ENCODE data around the gene PPIH. TPM values are rescaled to one million over a fixed set of nuclear protein-coding genes. Genes with fewer than 3 reads are reported as not detected.
"Not testable (repeated sequence)": the region's sequence is repeated elsewhere in the genome, so short reads cannot be mapped to it uniquely, and the experiment has no call there.

Gene PPIH
- polyA plus RNA-seq, 4 donors: 24.9 to 79.1 (median 42.0) TPM

DNA sequence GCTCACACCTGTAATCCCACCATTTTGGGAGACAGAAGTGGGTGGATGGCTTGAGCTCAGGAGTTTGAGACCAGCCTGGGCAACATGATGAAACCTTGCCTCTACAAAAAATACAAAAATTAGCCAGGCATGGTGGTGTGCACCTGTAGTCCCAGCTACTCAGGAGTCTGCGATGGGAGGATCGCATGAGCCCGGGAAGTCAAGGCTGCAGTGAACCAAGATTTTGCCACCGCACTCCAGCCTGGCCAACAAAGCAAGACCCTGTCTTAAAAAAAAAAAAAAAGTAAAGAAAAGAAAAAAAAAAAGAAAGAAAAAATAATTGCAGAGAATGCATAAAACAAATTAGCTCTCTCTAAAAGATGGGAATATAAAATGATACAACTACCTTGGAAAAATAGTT lies 67.6 kb downstream of the PPIH start:
- H3K27me3 ChIP-seq (ENCODE audit: control insufficient read depth in 3 of 3, insufficient read depth in 3 of 3, low read length in 3 of 3); H3K9me3 ChIP-seq (ENCODE audit: control insufficient read depth in 2 of 2, insufficient read depth in 1 of 2, low read depth in 1 of 2, low read length in 1 of 2); H3K36me3 ChIP-seq (ENCODE audit: control insufficient read depth in 3 of 3, insufficient read depth in 2 of 3, low read depth in 1 of 3, low read length in 3 of 3); H3K4me3 ChIP-seq (ENCODE audit: low read depth in 1 of 3, low read length in 3 of 3); H3K4me1 ChIP-seq (ENCODE audit: control insufficient read depth in 3 of 3, insufficient read depth in 2 of 3, low read depth in 1 of 3, low read length in 2 of 3); FAIRE-seq; H3K27ac ChIP-seq (ENCODE audit: low read depth in 1 of 3, low read length in 2 of 3); DNase-seq: not testable (repeated sequence)
- 95 to 99% (median 98%) methylated on average over 4 of the region's 4 CpGs for WGBS, 3 donors

Other genes with a start within 250 kb of the PPIH start
- gene ZMYND12, start 202.4 kb upstream of the PPIH start, polyA plus RNA-seq: 1 to 10 TPM in 2 of 4 donors, under 1 TPM in 1, not detected in 1; 0.89 to 1.7 (median 1.1) TPM
- gene PPCS, start 201.9 kb upstream of the PPIH start, polyA plus RNA-seq: 100 to 1,000 TPM in 3 of 4 donors, 10 to 100 TPM in 1; 85.0 to 175 (median 123) TPM
- 1 to 10 TPM in 1 of 4 donors, under 1 TPM in 3; 0.67 to 4.4 (median 0.84) TPM for gene CCDC30, start 195.1 kb upstream of the PPIH start, polyA plus RNA-seq
- 100 to 1,000 TPM; 509 to 779 (median 590) TPM for gene YBX1, start 24.0 kb downstream of the PPIH start, polyA plus RNA-seq
- 1 to 10 TPM in 1 of 4 donors, under 1 TPM in 1, not detected in 2; 0.18 to 8.4 TPM for gene CLDN19, start 81.8 kb downstream of the PPIH start, polyA plus RNA-seq
- 10 to 100 TPM in 2 of 4 donors, 1 to 10 TPM in 2; 4.3 to 18.2 (median 11.4) TPM for gene P3H1, start 108.6 kb downstream of the PPIH start, polyA plus RNA-seq
- gene C1orf50, start 108.8 kb downstream of the PPIH start, polyA plus RNA-seq: 1 to 10 TPM; 3.9 to 9.1 (median 5.0) TPM
- gene TMEM269, start 126.6 kb downstream of the PPIH start, polyA plus RNA-seq: under 1 TPM in 2 of 4 donors, not detected in 2; 0.03 to 0.06 TPM
- 10 to 100 TPM in 1 of 4 donors, 1 to 10 TPM in 3; 3.8 to 24.7 (median 6.8) TPM for gene ERMAP, start 158.7 kb downstream of the PPIH start, polyA plus RNA-seq
- gene SVBP, start 159.0 kb downstream of the PPIH start, polyA plus RNA-seq: 10 to 100 TPM; 17.7 to 36.0 (median 27.0) TPM
- 10 to 100 TPM in 1 of 4 donors, 1 to 10 TPM in 3; 5.4 to 10.6 (median 6.3) TPM for gene ZNF691, start 188.2 kb downstream of the PPIH start, polyA plus RNA-seq

Data from small intestine (tissue), 7 donors.